ENCODE results near the gene CAMKV.
"Not testable (repeated sequence)": the region's sequence is repeated elsewhere in the genome, so short reads cannot be mapped to it uniquely, and the experiment has no call there.

The CAMKV gene

DNA sequence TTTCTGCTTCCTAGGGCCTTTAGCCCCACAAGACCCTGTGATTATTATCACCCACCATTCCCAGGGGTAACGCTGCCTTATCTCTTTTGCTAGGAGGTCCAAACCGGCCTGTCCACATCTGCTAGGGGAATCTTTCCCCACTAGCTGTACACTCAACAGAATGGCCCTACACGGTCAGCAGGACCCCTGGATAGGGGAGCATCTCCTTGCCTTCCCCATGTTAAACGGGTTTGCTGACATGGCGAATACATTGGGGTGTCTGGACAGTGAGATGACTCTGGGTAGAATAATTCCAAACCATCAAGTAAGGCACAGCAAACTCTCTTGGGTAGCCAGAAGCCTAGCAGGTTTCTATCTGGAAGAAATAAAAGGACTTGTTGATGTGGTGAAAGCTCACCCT, 14.0 kb downstream of the CAMKV start:
- DNase-seq (ENCODE audit: low read depth), result no peak

- DNase-seq (ENCODE audit: low read depth), result no peak
These were observed 24.0 kb downstream of the CAMKV start for GRCh38 chr3:49845694-49846093.

GRCh38 chr3:49844464-49845183, 25.1 kb downstream of the CAMKV start:
- no peak for DNase-seq (ENCODE audit: low read depth)

GRCh38 chr3:49842843-49843517, 26.7 kb downstream of the CAMKV start:
- DNase-seq (ENCODE audit: low read depth), result no peak

- DNase-seq (ENCODE audit: low read depth), result no peak
These were observed 27.9 kb downstream of the CAMKV start for GRCh38 chr3:49841806-49842205.

- no peak for DNase-seq (ENCODE audit: low read depth)
These were observed 28.5 kb downstream of the CAMKV start for GRCh38 chr3:49841126-49841696.

- DNase-seq (ENCODE audit: low read depth), result no peak
These were observed 29.3 kb downstream of the CAMKV start for GRCh38 chr3:49840388-49840787.

DNA sequence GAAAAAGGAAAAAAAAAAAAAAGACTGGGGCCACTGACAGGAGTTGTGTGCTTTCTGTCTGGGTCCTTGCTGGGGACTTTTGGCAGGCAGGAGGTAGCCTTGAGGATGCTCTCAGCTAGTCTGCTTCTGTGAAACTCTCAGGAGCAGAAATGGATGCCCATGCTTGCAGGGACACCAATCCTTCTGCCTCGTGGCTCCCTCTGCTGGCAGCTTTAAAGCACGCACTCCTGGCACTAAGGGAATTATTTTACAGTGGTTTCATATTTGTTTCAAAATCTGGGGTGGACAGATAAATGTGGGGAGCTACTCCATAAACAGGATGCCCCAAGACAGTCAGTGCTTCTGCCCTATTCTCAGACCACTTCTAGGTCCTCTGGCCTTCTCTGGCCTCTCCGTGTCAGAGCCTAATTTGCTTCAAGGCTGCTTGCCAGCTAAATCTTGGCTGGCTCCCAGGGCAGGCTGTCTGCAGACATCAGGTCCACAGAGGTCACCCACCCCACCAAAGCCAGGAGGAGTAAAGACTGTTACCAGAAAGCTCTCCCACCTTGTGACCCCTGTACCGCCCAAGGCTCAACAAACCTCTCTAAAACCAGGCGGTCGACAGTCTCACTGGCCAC, 30.4 kb downstream of the CAMKV start:
- peak; percentile 71 for DNase-seq (ENCODE audit: low read depth)

DNA sequence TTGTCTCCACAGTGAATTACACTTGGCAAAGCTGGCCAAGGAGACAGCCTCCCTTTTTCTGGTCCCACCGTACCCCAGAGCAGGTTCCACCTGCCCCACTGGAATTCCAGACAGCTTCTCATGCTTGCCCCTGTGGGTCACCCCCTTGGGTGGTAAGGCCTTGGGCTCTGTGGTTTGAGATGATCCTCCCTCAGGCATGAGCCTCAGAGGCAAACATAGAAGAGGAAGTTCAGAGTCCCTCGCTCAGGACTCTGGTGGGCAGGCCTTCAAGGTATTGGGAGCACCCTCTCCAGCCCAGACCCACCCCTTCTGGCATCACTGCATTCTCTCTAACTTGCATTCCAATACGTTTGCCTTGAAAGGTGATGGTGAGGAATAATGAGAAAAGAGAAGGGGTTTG, 38.4 kb downstream of the CAMKV start:
- DNase-seq (ENCODE audit: low read depth), result no peak

DNA sequence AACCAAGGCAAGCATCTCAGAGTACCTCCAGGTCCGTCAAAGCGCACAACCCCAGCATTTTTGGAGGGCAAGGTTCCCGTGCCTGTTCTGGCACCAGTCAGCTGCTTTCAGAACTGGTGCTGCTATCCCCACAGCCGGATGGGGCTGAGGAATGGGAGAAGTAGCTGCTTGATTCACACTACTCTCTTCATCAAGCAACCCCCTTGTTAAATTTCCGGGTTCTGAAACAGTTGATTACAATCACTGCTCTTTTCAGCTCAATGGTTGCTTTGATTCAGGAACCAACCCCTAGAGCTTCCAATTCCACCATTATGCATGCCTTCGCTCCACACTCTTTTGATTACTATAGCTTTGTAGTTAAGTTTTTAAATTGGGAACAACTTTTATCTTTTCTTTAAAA, 43.7 kb downstream of the CAMKV start:
- DNase-seq (ENCODE audit: low read depth), result no peak

DNA sequence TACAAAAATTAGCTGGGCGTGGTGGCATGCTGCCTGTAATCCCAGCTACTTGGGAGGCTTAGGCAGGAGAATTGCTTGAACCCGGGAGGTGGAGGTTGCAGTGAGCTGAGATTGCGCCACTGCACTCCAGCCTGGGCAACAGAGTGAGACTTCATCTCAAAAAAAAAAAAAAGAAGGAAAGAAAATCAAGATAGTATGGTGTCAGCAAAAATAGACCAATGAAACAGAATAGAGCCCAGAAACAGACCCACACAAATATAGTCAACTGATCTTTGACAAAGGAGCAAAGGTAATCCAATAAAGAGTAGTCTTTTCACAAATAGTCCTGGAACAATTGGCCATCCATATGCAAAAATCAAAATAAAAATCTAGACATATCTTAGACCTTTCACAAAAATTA, 46.6 kb downstream of the CAMKV start:
- DNase-seq (ENCODE audit: low read depth), result not testable (repeated sequence)

DNA sequence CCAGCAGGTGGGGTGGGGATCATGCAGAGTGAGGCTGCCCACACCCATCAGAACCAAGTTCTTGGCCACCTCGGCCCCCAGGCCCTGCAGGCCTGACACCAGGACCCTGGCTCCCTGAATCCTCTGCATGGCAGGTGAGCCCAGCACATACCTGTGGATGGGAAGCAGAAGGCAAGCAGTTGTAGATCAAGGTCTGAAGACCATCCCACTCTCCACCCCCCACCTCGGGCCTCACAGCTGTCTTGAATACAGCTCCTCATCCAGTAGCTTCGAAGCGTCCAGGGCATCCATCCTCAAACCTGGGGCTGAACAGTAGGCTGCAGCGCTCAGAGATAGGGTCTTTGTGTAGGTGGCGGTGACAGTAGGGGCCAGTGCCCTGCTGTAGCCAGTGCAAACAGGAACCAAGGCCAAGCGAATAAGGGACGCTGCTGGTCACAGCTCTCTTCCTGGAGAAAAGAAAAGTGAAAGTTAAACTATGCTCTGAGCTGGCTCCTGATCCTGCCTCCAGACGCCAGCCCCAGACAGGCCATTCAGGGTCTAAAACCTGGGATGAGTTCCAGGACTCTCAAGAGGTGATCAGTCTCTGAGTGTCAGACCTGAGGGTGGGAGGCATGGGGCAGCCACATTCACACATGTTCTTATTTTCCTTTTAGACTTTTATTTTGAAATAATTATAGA, 56.1 kb downstream of the CAMKV start, which contains the start of gene UBA7:
Gene UBA7, minus strand, starts transcription at position 457 of the 678 bp plus-strand sequence. Its CDS starts 166 bp downstream, at position 291.
- no peak for DNase-seq (ENCODE audit: low read depth)

DNA sequence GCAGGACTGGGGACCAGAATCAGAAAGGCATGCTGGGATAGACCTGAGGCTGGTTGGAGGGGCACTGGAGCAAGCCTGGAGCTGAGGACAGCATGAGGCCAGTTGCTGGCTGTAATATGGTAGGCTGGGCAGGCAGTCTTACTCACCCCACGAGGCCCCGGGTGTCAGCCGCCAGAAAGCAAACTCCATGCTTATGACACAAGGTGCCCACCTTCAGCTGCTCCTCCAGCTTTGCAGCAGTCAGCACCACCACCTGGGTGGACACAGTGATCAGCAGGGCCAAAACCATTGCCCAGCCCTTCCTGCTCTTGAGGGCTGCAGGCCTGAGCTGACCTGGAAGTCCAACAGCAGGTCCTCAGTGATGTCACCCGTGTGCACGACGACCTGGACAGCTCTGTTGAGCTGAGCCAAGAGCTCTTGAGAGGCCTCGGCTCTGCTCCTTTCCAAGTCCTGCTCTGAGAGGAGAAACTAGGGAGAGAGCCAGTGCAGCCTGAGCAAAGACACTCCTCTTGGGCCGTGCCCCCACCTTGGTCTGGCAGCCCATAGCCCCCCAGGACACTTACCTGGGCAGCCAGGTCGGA, 56.7 kb downstream of the CAMKV start:
- DNase-seq (ENCODE audit: low read depth), result no peak

All from T follicular helper cell (primary cell).